ENCODE results near the gene PEX11G.
A peak's percentile ranks its signal among the peaks of the same experiment; 100 is the strongest.

DNA sequence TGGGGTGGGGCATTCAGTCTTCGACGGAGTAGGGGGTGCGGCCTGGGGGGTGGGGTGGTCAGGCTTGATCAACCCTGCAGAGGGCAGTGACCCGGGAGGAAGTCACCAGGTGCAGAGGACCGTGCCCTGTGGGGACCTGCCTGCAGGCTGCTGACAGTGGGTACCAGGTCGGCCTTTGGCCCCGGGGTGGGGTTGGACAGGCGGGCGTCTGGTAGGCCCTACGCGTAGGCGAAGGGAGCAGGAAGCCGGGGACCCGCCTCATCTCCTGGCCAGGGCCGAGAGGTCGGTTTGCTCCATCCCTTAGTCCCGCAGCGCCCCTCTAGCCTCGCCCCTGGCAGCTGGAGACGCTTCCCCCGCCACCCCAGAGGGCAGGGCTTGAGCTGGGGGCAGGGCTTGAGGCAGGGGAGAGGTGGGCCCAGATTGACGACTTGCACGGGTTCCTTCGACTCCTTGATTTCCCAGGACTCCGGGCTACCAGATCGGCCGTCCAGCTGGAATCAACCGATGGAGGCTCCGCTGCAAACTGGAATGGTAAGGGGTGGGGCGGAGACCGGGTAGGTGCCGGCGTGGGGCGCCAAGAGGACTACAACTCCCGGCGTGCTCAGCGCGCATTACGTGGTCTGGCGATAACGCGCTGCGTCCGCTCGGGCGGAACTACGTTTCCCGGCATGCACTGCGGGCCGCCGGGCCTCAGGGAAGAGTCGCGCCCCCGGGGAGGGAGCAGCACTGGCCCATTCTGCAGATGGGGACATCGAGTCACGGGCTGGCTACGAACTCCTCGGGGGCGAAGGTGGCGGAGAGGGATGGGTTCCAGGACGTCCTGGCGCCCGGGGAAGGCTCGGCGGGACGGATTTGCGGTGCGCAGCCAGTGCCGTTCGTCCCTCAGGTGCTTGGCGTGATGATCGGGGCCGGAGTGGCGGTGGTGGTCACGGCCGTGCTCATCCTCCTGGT, 46.5 kb upstream of the PEX11G start, which contains the start of gene PNPLA6:
- TF ChIP-seq, protein P1, sequence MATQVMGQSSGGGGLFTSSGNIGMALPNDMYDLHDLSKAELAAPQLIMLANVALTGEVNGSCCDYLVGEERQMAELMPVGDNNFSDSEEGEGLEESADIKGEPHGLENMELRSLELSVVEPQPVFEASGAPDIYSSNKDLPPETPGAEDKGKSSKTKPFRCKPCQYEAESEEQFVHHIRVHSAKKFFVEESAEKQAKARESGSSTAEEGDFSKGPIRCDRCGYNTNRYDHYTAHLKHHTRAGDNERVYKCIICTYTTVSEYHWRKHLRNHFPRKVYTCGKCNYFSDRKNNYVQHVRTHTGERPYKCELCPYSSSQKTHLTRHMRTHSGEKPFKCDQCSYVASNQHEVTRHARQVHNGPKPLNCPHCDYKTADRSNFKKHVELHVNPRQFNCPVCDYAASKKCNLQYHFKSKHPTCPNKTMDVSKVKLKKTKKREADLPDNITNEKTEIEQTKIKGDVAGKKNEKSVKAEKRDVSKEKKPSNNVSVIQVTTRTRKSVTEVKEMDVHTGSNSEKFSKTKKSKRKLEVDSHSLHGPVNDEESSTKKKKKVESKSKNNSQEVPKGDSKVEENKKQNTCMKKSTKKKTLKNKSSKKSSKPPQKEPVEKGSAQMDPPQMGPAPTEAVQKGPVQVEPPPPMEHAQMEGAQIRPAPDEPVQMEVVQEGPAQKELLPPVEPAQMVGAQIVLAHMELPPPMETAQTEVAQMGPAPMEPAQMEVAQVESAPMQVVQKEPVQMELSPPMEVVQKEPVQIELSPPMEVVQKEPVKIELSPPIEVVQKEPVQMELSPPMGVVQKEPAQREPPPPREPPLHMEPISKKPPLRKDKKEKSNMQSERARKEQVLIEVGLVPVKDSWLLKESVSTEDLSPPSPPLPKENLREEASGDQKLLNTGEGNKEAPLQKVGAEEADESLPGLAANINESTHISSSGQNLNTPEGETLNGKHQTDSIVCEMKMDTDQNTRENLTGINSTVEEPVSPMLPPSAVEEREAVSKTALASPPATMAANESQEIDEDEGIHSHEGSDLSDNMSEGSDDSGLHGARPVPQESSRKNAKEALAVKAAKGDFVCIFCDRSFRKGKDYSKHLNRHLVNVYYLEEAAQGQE (IDR thresholded peaks at IDR 0.05; ENCODE audit: insufficient replicate concordance, low read depth) = no peak
- TF ChIP-seq, protein P2, sequence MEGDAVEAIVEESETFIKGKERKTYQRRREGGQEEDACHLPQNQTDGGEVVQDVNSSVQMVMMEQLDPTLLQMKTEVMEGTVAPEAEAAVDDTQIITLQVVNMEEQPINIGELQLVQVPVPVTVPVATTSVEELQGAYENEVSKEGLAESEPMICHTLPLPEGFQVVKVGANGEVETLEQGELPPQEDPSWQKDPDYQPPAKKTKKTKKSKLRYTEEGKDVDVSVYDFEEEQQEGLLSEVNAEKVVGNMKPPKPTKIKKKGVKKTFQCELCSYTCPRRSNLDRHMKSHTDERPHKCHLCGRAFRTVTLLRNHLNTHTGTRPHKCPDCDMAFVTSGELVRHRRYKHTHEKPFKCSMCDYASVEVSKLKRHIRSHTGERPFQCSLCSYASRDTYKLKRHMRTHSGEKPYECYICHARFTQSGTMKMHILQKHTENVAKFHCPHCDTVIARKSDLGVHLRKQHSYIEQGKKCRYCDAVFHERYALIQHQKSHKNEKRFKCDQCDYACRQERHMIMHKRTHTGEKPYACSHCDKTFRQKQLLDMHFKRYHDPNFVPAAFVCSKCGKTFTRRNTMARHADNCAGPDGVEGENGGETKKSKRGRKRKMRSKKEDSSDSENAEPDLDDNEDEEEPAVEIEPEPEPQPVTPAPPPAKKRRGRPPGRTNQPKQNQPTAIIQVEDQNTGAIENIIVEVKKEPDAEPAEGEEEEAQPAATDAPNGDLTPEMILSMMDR (IDR thresholded peaks at IDR 0.05; ENCODE audit: insufficient read depth, low read length) = no peak
- TF ChIP-seq POLR2AphosphoS5 (IDR thresholded peaks at IDR 0.05; ENCODE audit: low read depth) (peak; percentile 21; the same call in 1 of the 2 replicates), GABPA (IDR thresholded peaks at IDR 0.05; ENCODE audit: low read depth) (no peak; the same call in 1 of the 2 replicates)
